Measurements from ENCODE around the gene SHISA5.
"Not testable (repeated sequence)": the region's sequence is repeated elsewhere in the genome, so short reads cannot be mapped to it uniquely, and the experiment has no call there.

SHISA5 gene

DNA sequence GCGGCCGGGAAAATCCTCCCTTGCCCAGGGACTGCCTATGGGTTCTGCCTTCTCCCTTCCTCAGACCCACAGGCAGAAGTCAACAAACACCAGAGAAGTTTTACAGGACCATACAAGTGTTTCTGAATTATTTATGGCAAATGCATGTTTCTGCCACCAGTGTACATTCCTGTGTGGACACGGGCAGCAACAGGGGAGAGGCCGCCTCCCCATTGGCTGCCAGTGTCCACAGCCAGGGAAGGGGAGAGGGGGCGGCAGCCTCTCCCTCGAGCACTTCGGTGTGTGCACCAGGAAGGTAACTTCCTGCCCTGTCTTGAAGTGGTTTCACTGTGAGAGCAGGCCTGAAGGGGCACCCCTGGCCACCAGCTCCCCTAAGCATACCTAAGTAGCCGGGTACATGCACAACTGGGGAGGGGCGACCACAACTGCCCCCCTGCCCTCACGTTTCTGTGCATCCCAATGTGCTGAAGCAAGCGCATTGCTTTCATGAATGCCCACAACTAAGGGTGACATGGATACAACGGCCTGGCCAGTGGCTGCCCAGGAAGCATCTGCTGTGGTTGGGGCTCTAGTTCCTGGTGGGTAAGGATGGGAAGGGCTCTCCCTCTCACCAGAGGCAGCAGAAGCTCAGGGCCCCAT is 14.8 kb upstream of the SHISA5 start:
- DNase-seq = no peak

DNA sequence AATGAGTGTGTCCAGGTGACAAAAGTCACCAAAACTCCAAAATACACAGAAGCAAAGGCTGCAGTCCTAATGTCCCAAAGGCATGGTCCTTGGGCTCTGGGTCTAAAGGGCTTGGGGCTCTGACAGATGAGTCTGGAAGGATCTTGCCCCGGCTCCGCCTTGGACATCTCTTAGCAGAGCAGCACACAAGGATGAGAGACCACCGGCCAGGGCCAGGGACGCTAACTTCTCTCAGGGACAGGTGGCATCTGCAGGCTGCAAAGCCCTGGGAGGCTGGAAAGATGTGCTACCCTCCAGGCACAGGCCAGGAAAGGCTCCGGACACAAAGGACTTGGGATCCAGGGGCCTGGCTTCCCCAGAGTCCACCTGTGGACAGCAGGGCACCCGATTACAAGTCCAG is 14.1 kb upstream of the SHISA5 start:
- no peak for DNase-seq

DNA sequence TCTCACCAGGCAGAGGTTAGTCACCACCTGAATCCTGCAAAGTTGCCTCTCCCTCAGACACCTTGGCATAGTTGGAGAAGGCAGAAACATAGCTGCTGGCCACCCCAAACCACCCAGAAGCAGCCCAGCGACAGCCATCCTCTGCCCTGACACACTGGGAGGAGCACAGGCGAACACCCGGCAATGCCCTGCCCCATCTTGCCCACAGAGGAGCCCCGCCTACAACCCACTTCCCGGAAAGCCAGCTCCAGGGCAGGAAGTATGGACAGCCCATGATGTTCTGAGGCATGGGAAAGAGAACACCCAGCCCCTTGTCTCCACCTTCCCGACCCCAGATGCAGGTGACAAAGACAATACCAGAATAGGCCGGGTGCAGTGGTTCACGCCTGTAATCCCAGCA is 12.6 kb upstream of the SHISA5 start:
- DNase-seq = no peak

DNA sequence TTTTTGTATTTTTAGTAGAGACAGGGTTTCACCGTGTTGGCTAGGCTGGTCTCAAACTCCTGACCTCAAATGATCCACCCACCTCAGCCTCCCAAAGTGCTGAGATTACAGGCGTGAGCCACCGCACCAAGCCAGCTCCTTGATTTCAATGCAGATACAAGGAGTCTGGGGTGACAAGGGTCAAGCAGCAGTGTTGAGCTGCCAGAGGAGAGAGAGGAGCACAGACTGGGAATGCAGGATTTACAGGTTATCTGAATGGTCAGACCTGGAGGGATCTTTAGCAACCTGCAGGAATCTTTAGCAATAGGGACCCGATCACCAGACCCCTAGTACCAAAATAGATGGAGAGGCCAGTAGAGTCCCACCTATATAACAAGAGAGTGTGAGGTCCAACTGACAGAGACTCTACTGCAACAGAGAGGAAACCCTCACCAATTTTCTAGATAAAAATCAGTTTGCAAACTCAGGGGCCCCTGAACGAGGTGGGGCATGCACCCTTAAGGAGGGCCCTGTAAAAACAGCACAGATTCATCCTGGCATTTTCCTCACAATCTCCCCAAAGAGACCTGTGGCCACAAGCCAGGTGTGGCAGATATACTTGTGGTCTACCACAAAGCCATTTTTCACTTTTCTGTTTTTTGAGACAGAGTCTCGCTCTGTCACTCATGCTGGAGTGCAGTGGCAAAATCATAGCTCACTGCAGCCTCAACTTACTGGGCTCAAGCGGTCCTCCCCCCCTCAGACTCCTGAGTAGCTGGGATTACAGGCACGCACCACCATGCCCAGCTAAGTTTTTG is 10.7 kb upstream of the SHISA5 start:
- no peak for DNase-seq

DNA sequence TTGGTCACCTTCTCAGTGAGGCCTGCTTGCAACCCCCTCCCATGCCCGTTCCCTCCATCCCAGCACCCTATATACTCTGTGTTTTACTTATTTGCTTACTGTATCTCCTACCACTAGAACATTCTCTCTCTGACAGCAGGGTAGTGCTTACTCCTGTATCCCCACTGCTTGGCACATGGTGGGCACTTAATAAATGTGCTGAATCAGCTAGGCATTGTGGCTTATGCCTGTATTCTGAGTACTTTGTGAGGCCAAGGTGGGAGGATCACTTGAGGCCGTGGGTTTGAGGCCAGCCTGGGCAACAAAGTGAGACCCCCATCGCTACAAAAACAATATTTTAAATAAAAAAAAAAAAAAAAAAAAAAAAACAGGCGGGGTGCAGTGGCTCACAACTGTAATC is 7.6 kb upstream of the SHISA5 start:
- DNase-seq = no peak

DNA sequence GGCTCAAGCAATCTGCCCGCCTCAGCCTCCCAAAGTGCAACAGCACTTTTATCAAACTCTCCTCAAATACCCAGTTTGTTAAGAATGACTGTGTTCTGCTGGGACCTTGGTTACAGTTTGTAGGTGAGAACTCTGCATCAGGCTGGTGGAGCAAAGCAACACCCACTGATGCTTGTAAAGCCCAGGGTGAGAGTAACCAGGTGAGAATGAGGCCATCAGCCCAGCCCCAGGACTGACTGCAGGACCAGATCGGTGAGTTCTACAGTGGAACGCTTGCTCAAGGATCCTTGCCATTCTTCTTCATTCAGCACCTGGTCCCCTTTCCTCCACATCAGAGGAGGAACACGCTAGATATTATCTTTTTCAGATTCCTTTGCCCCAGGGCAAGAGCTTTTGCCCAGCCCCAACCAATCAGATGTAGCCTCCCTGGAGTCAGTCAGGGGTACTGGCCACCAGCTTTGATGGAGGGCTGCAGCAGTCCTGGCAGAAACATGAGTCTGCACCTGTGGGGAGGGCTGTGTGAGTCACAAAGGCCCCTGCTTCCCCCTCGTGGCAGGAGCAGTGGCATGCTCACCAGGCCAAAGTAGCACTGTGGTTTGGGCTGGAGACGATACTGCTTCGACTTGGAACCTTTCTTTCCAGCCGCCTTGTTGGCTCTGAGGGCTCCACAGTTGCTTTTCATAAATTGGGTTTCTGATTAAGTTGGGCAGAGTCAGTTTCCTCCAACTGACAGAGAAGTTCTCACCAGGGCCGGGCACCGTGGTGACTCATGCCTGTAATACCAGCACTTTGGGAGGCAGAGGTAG is 3.5 kb upstream of the SHISA5 start:
- DNase-seq = peak in 1 of 2 donors; percentile 66

DNA sequence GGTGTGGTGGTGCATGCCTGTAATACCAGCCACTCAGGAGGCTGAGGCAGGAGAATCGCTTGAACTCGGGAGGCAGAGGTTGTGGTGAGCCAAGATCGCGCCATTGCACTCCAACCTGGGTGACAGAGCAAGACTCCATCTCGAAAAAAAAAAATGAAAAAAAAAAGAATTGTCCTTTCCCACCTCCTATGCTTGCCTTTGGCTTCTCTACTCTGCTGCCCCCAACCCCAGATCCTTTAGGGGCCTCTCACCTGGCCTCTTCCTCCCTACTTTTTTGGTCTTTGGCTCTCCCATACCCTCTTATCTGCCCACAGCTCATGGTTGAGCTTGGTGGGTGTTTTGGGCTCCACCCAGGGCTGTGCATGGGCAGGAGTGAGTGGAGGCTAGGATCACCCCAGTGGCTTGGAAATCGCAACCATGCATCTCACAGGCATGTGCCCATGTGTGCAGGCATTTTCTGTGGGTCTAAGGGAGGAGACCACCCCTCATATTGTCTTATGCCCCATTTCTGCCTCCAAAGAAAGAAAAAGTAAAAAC is 2.1 kb upstream of the SHISA5 start:
- no peak for DNase-seq

DNA sequence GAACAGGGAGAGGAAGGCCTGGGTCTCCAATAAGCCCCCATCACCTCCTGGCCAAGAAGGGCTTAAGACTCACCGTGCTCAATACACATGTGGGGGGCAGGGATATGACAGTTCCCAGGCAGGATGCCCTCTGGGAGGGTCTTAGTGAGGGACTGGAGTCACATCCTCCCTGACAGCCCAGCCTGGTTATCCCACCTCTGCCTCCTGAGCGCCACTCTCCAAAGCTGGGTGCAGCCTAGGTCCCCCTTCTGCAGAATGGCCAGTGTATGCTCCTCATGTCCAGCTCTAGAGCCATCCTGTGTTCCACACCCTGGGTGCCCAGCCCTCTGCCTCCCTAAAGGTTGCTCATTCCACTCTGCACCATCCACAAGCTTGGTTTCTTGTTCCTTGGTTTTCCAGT is 1.2 kb upstream of the SHISA5 start:
- DNase-seq = no peak

DNA sequence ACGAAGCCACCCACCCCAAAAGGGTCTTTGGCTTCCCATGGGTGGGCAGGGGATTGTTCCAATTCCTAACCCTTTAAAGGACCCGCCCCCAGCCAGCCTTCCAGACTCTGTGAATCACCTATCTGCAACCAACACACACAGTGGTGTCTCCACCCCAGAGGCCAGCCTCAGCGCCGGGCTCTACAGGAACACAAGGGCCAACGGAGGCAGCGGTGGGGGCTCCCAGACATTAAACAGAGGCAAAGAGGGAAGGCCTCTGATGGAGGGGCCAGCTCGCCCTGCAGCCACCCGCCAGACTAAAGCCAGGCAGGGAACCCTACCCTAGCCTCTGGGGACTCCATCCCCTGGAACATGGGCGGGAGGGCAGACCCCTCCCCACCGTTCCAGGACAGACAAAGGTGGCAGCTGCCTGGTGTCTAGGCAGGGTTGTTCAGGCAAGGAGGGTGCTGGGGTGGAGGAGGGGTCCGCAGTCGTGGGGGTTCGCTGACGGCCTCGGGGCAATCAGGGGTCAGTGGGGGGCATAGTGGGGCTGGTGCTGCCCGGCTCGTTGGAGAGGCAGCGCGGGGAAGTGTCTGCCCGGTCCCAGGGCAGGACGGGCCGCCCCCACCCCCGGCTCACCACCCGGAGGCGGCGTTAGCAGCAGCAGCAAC is 448 bp downstream of the SHISA5 start:
- no peak for DNase-seq

DNA sequence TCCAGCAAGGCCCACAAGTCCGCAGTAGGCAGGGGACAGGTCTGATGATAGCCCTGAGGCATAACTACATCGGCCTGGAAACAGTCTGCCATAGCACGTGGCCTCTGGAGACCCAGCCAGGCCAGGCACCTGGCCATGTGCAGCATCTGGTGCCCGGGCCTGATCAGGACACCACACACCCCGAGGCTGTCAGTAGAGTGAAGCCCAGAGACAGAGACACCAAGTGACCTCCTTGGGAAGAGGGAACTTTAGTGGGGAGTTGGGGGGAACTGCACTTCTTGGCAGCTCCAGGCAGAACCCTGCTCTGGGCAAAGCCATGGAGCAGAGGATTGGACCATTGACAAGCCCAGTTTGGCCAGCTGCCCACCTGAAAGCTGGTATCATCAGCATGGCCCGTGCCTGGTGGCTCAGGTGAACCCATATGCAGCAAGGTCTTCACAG is 1.2 kb downstream of the SHISA5 start:
- no peak for DNase-seq

DNA sequence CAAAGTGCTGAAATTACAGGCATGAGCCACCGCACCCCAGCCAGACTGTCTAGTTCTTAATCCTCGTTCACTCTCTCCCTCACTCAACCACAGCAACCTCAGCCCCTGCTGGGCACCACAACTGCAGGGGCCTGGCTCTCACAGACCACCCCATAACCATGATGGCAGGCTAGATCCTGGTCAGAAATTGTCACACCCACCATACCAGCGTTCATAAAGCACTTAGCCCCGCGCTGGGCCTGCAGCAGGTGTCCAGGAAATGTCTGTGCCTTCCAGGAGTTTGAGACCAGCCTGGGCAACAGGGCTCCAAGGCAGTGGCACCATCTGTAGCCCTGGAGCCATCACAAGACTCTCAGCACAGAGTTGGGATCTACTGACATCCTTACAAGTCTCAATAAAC is 1.9 kb downstream of the SHISA5 start:
- DNase-seq = no peak

DNA sequence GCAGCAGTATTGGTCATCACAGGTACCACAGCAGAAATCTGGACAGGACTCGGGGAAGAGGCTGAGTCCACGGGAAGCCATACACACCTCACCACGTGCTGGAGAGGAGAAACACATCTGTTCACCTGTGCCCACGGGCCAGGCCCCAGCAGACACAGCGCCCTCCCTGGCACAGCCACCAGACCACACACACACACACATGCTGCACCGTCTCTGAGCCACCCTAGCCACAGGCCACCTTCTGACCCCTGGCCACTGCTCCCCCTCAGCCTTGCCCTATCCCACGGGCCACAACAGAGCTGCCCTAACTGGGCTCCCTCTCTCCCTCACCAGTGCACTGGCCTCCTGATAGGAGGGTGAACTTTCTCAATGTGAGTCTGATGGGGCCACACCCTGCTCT is 2.8 kb downstream of the SHISA5 start:
- DNase-seq = no peak

DNA sequence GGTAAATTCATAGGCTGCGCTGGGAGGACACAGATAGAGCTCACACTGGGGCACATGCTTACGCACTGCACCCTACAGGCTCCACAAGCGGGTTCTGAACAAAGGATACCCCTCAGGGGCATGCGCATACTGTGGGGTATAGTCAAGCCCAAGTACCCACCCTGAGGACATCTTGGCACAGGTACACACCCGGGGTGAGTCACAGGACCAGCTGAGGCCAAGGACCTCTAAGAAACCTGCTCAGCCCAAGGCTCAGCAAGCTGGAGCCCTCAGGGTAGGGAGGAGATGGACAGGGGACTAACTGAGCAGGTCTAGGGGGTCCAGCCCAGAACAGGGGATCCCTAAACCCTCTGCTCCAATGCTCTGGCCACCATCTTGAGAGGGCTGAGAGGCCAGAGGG is 3.3 kb downstream of the SHISA5 start:
- DNase-seq = no peak

DNA sequence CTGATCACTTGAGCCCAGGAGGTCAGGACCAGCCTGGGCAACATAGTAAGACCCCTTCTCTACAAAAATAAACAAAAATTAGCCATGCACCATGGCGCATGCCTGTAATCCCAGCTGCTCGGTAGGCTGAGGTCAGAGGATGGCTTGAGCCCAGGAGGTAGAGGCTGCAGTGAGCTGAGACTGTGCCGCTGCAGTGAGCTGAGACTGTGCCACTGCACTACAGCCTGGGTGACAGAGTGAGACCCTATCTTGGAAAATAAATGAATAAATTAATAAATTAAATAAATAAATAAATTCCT is 10.8 kb downstream of the SHISA5 start:
- DNase-seq = no peak

DNA sequence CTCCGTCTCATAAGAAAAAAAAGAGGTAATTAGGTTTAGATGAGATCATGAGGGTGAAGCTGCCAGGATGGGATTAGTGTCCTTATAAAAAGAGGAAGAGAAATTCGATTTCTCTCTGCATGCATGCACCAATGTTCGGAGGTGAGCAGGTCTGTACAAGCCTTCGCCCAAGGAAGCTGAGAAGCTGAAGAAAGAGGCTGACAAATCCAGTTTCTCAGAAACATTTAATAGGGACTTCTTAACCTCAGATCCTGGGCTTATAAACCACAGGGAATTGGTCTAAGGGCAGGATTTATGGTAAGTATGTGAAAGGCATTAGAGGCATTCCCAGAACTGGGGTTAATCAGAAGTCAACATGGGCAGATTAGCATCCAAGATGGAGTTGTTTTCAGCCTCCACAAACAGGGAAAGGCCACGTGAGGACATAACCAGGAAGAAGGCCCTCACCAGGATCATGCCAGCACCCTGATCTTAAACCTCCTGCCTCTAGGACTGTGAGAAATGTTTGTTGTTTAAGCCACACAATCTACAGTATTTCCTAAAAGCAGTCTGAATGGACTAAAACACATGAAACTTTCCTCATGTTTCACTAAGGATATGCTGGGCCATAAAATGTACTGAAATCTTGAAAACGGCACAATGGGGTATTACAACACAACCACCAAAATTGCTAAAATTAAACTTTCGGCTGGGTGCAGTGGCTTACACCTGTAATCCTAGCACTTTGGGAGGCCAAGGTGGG is 11.3 kb downstream of the SHISA5 start:
- no peak for DNase-seq

DNA sequence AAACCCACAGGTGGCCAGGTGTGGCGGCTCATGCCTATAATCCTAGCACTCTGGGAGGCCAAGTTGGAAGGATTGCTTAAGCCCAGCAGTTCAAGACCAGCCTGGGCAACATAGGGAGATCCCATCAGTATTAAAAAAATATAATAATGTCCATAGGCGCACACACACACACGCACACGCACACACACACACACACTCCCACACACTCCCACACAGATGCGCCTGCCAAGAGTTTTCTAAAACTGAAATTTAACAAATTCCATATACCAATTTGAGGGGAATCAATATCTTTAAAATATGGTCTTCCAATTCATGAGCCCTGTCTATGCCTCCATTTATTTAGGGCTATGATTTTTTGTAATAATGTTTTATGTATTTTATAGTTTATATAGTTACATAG is 17.0 kb downstream of the SHISA5 start:
- no peak for DNase-seq

DNA sequence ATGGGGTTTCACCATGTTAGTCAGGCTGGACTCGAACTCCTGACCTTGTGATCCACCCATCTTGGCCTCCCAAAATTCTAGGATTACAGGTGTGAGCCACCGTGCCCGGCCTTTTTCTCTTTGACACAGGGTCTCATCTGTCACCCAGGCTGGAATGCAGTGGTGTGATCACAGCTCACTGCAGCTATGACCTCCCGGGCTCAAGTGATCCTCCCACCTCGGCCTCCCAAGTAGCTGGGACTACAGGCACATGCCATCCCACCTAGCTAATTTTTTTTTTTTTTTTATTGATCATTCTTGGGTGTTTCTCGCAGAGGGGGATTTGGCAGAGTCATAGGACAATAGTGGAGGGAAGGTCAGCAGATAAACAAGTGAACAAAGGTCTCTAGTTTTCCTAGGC is 21.2 kb downstream of the SHISA5 start:
- not testable (repeated sequence) for DNase-seq

DNA sequence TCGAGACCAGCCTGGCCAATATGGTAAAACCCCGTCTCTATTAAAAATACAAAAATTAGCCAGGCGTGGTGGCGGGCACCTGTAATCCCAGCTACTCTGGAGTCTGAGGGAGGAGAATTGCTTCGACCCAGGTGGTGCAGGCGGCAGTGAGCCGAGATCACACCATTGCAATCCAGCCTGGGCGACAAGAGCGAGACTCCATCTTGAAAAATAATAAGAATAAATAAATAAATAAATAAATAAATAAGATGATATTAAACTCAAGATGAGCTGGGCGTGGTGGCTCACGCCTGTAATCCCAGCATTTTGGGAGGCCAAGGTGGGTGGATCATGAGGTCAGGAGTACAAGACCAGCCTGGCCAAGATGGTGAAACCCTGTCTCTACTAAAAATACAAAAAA is 23.1 kb downstream of the SHISA5 start:
- not testable (repeated sequence) for DNase-seq

DNA sequence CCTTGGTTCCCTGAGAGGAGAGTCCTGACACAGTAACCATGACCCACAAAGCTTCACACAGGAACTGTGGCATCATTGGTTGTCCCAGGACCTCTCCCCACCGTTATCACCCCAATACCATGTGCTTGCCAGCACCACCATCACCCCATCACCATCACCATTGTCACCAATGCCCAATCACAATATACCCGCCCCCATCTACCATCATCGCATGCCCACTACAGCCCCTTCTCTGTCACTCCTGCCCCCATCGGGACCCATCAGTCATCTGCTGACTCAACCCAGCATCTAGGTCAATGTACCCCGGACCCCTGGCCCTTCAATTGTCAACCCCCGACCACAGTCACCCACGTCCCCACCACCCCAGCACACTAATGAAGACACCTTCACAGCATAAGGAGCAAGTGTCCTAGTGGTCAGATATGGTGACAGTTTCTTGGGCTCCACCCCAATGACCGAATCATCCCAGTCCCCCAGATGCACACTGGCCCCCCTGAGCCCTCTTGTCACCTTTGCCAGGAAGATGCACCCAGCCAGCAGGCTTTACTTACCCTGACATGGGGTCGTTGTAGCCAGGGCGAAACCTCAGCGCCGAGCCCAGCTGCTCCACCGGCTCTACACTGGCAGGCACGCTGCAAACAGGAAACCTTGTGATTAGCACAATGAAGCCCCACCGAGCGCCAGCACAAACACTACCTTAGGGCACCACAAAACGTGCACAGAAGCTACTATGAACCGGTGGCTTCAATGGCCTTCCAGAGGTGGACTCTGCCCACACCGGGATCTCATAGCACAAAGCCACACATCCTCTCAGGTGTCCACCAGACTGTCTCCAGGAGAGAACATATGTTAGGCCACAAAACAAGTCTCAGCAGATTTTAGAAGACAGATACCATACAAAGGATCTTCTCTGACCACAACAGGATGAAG is 25.1 kb downstream of the SHISA5 start:
- DNase-seq = peak in 1 of 2 donors; percentile 48

DNA sequence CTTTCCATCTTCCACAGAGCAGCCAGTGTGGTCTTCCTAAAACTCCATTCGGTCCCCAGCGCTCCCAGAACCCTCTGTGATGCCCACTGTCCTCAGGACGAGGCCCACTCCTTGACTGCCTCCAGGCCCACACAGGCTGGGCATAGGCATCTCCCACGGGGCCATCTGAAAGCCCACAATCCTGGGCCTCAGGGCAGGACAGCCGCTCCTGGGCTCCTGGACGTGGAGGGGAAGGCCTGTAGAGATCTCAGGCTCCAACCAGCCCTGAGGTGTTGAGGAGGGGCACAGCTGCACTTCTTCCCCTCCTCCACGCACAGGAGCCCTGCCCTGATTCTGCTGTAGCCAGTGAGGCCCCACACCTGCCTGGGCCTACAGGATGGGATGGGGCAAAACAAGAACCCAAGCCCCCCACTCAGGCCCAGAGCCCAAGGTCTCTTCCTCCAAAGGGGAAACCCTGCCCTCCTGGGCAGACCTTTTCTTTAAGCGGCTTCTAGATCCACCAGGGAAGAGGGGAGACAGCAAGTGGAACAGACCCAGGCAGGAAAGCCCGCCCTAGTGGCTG is 25.9 kb downstream of the SHISA5 start:
- no peak for DNase-seq

All from bone marrow (tissue), 2 donors.